Subcutaneous adipose tissue (tissue), 4 donors: ENCODE measurements around the gene CMTM1. TPM values are rescaled to one million over a fixed set of nuclear protein-coding genes. Genes with fewer than 3 reads are reported as not detected.

Experiments
- CTCF ChIP-seq: fragments of 450-650 bp; IDR thresholded peaks from one replicate; pipeline ENCODE4 v1.5.1; 2016; ENCODE audit warnings: low read depth, mild to moderate bottlenecking, control low read depth, antibody characterized with exemption, moderate library complexity
- total RNA-seq, 4 donors: library from RNA; depleted of rRNA; stranded (reverse); fragments of >200 nt; gene quantifications; one replicate each; pipeline ENCODE4 v1.1.0, GENCODE V29; 2016

Gene CMTM1
- total RNA-seq, 4 donors from 2014 or later = 0.66 to 2.2 (median 0.82) TPM; not detected in 1

- no peak for TF ChIP-seq CTCF
Measured at GRCh38 chr16:66576296-66576695, 10.1 kb downstream of the CMTM1 start.

- no peak for TF ChIP-seq CTCF
Measured at GRCh38 chr16:66578651-66579531, 12.7 kb downstream of the CMTM1 start, which contains the start of gene CMTM2. Gene CMTM2, plus strand, starts transcription at chr16:66579463. Its CDS starts 145 bp downstream, at chr16:66579608.

- no peak for TF ChIP-seq CTCF
Measured at GRCh38 chr16:66580605-66581209, 14.5 kb downstream of the CMTM1 start.

GRCh38 chr16:66581246-66581952, 15.2 kb downstream of the CMTM1 start:
- TF ChIP-seq CTCF = no peak

GRCh38 chr16:66585481-66586239, 19.4 kb downstream of the CMTM1 start:
- TF ChIP-seq CTCF = no peak

- TF ChIP-seq CTCF = no peak
Measured at GRCh38 chr16:66587881-66588600, 21.8 kb downstream of the CMTM1 start.
